ENCODE results near the gene RANBP17.
"Not testable (repeated sequence)": the region's sequence is repeated elsewhere in the genome, so short reads cannot be mapped to it uniquely, and the experiment has no call there.

The RANBP17 gene

DNA sequence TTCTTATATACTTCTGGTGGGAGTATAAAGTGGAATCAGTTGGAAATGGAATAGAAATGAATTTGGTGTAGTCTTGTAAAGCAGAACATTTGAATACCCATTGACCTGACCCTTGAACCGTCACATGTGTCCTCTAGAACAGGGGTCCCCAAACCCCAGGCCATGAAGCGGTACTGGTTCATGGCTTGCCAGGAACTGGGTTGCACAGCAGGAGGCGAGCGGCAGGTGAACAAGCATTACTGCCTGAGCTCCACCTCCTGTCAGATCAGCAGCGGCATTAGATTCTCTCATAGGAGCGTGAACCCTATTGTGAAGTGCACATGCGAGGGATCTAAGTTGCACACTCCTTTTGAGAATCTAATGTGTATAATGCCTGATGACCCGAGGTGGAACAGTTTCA is 80.0 kb downstream of the RANBP17 start:
- DNase-seq (ENCODE audit: low spot score): no peak

DNA sequence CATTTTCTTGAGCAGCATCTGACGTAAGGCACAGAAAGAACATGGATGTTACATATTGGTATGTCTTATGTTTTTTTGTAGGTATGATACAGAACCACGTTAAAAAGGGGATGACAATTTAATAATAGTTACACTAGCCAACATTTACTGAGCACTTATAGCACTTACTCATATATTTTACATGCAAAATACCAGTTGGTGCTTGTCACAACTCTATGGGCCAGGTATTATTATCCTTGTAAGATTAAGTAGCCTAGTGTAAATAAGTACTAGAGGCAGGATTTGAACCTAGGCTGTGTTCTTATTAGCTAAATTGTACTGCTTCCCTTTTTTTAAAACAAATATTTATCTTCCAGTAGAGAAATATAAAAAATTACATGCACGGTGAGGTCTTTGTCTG is 83.5 kb downstream of the RANBP17 start:
- DNase-seq (ENCODE audit: low spot score): no peak

DNA sequence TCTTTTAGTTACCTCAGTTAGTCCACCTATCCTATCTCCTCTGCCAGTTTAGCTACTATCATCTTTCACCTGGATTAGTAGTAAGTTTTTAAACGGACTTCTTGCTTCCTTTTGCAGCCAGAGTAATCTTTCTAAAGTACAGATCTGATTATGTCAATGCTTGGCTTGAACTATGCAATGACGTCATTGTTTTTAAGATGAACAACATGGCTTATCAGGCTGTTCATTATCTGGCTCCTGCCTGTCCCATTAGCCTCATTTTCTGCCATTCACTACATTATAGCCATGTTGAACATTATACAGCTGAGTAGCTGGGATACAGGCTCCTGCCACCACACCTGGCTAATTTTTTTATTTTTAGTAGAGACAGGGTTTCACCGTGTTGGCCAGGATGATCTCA is 98.7 kb downstream of the RANBP17 start:
- no peak for DNase-seq (ENCODE audit: low spot score)

DNA sequence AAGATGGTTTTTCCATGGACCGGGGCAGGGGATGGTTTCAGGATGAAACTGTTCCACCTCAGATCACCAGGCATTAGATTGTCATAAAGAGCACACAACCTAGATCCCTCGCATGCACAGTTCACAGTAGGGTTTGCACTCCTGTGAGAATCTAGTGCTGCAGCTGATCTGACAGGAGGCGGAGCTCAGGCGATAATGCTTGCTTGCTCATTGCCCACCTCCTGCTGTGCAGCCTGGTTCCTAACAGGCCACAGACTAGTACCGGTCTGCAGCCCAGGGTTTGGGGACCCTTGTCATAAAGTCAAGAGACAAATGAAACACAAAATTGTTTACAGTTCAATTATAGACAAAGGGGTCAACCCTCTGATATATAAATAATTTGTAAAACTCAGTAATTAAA is 101.7 kb downstream of the RANBP17 start:
- no peak for DNase-seq (ENCODE audit: low spot score)

DNA sequence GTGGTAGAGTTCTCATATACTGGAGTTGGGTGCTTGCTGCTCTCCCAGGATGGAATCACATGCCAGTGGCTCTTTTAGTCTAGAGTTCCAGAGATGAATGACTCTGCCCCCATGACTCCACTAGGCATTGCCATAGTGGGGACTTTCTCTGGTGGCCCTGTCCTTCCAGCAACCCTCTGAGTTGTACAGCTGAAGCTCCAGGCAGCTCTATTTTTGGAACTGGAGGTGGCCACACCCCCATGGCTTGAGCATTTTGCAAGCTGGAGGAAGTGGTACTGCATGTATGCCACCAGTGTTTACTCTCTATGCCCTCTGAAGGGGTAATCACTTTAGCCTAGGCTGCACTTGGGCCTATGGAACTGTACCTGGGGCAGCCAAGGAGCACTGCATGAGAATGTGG is 112.6 kb downstream of the RANBP17 start:
- DNase-seq (ENCODE audit: low spot score): no peak

DNA sequence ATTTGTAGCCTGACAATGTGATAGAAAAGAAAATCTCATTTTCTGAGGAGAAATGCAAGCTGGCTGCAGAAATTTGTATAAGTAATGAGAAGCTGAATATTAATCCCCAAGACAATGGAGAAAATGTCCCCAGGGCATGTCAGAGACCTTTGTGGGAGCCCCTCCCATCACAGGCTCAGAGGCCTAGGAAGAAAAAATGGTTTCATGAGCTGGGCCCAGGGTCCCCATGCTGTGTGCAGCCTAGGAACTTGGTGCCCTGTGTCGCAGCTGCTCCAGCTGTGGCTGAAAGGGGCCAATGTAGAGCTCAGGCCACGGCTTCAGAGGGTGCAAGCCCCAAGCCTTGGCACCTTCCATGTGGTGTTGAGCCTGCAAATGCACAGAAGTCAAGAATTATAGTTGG is 118.4 kb downstream of the RANBP17 start:
- DNase-seq (ENCODE audit: low spot score): not testable (repeated sequence)

DNA sequence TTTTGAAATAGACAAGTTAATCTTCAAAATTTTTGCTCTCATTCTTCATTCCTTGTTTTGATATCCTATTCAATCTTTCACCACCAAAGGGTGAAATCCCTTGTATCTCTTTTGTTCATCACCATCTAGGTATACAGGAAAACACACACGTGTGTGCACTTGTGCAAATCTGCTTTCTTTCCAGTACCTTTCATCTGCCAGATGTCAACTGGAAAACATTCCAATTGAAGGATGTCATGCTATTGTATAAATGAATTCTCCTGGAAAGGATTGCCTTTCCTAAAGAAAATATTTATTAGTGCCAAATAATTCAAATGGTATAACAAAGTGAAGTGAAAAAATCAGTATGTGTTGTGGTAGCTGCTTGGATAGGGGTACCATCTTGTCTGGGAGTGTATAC is 123.7 kb downstream of the RANBP17 start:
- DNase-seq (ENCODE audit: low spot score): no peak

DNA sequence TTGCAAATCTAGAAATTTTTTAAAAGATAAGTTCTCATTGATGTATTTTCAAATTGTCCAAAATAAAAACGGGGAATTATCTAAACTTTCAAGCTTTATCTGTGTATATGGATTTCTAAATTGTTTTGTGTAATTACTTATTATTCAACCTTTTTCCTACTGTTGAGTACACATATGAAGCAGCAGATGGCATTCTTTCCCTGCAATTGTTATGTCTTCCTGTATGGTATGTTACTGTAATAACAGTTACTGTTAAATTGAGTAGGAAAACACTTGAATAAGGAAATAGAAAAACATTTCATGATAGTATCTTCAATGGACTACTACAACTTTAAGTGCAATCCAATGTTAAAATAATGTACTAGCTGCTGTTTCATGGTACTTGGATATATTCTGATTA is 124.8 kb downstream of the RANBP17 start:
- DNase-seq (ENCODE audit: low spot score): no peak

DNA sequence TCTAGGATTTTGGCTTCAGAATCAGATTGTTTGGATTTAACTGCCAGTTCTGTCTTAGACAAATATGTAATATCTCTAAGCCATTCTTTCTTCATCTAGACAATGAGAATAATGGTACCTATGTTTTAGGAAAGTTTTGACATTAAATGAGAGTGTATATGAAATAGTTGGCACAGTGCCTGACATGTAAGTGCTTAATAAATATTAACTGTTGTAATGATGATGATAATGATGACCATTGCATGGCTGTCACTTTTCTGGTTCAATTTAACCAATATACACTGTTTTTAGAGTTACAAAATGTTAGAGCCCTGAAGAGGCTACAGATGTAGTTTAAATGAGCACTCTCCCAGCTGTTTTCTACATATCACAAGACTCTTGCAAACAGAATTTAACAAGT is 131.7 kb downstream of the RANBP17 start:
- DNase-seq (ENCODE audit: low spot score): no peak

DNA sequence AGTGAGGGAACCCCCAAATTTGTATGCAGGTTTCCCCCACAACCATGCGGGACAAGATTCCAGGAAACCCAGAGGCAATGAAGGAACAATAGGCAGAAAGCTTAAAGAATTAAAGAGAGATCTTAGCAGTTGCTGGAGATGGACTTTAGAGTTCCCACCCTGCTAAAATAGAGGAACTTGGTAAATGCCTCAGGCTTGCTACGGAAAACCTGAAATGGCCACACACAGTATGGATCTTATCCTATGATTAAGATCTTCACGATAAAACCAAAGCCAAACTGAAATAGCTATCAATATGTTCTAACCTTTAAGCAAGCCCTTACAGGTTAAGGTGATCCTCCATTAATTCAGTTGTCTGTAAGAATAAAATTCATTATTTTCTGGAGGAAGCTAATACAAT is 148.3 kb downstream of the RANBP17 start:
- no peak for DNase-seq (ENCODE audit: low spot score)

DNA sequence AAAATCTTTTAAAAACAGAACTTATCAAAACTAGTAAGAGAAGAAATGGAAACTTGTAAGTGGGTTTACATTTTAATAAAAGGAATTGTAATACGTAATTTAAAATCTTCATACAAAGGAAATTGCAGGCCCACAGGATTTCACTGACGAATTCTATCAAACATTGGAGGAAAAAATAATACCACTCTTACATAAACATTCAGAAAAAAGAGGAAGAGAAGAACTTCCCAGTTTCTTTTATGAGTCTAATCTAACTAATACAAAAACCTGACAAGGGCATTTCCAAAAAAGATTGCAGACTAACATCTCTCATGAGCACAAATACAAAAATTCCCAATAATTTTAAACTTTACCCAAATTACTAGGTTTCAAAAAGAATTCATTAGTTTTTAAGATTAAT is 149.0 kb downstream of the RANBP17 start:
- no peak for DNase-seq (ENCODE audit: low spot score)

DNA sequence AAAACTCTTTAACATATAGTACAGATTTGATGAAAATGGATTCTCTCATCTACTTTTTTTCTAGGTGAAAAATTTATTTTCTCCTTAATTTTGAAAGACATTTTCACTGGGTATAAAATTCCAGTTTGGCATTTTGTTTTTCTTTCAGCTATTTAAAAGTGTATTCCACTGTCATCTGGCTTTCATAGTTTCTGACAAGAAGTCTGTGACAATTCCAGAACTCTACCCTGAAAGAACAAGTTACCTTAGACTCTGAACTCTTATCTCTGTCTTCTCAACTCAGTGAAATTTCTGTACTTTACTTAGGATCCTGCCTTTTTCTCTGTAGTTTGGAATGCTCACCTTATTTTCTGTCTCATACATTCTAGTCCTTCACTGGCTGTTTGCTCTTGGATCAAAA is 161.7 kb downstream of the RANBP17 start:
- no peak for DNase-seq (ENCODE audit: low spot score)

DNA sequence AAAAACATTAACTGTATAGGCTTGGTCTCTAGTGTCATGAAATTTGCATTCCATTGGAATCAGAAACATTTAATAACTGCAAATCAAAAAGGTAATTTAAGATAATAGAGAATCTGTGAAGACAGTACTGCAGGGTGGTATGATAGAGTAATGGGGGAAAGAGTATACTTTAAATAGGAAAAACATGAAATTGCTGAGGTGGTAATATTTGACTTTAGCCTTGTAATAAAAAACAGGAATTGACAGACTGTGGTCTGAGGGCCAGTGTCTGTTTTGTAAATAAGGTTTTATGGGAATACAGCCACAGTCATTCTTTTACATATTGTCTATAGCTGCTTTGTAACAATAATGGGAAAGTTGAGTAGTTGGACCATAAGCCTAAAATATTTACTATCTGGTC is 162.3 kb downstream of the RANBP17 start:
- no peak for DNase-seq (ENCODE audit: low spot score)

DNA sequence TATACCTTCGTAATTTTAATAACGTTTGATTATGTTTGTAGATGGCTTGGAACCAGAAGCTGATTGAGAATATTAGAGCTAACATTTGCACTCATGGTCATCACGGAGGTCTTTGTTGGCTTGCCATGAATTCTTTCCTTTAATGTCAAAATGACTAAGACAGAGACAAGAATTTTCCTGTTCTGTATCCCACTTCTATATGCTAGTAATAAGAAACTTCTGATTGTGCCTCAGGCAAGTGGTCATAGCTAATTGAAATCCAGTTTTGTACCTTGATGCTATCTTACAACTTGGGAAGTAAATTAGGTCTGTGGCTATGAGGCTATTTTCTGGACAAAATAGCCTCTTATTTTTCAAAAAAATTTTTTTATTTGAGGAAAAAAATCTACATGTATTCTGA is 167.6 kb downstream of the RANBP17 start:
- DNase-seq (ENCODE audit: low spot score): no peak

DNA sequence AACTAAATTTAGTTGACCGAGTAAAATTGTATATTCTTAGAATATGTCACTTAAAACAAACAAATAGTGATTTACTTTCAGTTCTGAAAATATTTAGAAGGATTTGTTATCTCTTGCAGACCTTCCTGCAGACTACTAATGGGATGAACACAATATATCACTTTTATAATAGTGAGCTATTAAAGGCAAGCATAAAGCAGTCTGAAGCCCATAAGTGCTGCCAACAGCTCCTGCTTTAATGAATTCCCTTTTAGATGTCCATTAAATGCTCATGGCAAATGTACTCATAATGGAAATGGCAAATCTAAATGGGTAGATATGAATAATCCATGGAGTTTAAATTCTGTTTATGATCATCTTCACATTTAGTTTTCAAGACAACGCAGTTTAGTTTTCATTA is 170.2 kb downstream of the RANBP17 start:
- no peak for DNase-seq (ENCODE audit: low spot score)

DNA sequence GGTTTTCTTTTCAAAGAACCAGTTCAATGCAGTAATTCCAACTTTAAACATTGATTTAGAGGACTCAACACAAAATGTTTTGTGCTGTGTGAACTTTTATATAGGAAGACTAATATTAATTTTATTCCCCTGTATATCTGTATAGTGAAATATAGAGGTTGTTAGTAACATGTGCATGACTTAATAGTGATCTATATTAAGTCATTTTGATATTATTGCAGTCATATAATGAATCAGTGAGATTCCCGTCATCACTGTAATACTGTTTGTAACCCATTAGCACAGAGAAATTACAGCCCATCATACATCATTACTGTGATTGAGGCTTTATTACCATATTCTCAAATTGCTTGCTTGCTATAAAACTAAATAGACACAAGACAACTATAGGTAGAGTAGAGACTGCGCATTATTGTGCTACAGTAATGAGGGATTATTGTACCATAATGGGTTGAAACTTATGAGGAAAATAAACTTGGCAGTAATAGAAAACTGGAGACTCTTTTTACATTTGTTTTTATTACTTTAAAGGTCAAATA is 170.7 kb downstream of the RANBP17 start:
- DNase-seq (ENCODE audit: low spot score): no peak

DNA sequence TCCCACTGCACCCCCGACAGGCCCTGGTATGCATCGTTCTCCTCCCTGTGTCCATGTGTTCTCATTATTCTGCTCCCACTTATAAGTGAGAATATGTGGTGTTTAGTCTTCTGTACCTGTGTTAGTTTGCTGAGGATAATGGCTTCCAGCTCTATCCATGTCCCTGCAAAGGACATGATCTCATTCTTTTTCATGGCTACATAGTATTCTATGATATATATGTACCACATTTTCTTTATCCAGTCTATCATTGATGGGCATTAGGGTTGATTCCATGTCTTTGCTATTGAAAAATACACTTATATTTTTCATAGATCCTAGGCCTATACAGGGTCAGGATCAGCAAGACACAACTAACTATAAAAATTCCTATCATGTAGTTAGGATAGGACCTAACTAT is 180.1 kb downstream of the RANBP17 start:
- DNase-seq (ENCODE audit: low spot score): not testable (repeated sequence)

DNA sequence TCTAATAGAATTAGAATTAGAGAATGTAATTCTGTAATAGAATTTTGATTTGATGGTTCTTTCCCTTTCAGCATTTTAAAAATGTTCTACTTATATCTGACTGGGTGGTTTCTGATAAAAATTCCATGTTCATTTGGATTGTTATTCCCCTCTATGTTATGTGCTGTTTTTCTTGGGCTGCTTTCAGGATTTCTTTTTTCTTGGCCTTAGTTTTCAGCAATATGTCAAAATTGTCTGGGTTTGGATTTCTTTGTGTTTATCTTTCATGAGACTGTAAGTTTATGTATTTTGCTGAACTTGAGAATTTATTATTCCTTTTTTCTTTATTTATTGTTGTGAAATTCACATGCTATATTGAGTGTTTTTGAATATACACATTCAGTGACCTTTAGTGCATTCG is 189.1 kb downstream of the RANBP17 start:
- DNase-seq (ENCODE audit: low spot score): no peak

DNA sequence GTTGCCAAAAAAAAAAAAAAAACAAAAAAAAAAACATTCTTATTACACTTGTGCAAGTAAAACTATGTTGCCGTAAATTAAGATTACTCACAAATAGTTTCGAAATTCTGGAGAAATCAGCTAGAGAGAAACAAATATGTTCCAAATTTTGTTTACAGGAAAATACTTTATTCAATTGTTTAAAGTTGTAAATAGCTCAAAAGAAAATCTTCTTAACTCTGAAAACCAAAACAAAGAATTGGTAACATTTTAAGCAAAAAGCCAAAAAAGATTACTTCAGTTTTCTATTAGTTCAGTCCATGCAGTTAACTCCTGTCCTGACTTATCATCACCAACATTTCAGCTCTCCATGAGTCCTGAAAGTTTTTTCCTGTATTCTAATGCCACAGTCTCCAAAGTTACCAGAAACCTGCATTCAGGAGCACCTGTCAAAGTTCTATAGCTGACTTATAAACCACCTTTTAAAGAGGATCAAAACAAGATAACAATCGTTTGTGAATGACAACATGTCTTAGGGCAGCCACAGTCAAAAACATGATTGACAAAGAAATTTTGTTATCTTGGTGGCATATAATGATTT is 194.1 kb downstream of the RANBP17 start:
- DNase-seq (ENCODE audit: low spot score): no peak

DNA sequence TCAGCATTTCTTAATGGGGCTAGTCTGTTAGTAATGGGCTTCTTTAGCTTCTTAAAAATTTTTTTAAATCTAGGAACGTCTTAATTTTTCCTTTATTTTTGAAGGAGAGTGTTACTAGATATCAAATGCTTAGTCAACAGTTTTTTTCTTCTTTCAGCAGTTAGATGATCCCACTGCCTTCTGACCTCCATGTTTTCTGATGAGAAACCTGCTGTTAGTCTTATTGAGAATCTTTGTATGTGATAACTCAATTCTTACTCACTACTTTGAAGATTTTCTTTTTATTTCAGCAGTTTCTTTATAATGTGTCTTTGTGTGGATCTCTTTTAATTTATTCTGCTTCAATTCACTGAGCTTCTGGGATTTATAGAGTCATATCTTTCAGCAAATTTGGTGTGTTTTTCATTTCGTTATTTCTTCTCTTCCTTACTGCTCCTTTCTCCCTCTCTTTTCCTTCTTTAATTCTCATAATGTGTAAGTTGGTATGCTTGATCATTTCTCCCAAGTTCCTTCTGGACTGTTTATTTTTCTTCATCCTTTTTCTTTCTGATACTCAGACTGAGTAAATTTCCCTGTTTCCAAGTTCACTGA is 205.8 kb downstream of the RANBP17 start:
- DNase-seq (ENCODE audit: low spot score): no peak

DNA sequence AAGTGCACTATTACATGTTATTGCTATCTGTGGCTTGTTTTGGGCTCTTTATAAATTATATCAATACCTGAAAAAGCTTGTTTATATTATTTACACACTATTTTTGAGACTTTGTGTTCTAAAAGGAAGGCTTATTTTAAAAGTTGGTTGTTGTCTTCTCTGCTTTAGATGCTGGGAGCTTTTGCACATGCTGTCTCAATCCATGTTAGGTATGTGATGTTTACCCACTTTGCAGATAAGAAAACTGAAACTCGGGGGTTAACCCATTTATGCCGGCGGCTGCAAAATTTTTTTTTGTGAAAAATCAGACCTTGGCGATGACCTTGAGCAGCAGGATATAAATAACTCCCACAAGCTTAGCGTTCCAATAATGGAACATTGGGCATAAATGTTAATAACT is 212.9 kb downstream of the RANBP17 start:
- no peak for DNase-seq (ENCODE audit: low spot score)

DNA sequence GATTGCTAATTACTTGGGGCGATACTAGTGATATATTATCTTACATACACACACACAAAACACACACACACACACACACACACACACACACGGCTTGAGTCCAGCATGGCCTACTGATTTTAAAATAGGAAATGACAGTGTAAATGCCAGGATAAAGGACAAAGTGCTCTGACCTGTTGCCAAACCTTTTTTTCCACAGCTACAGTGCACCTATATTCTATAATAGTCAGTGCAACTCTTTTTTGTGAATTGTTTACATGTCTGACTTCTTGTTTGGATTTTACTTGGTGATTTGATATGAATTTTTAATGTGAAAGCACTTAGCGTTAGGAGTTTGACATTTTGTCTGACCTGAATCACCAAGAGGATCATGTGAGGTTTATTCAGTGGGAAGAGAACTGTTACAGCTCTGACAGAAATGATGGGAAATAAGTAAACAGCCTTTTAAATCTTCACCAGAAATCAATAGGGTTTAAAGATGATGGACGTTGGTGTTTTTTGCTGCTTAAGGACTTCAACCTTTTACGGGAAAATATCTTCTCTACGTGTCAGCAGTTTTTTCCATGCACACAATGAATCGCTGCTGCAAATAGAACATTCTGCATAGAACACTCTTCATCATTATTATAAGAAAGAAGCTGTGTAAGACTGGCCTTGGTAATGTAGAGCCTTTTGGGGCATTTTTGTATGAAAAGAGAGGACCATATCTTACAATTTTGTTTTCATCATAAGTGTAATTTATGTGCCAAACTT is 218.5 kb downstream of the RANBP17 start:
- no peak for DNase-seq (ENCODE audit: low spot score)

DNA sequence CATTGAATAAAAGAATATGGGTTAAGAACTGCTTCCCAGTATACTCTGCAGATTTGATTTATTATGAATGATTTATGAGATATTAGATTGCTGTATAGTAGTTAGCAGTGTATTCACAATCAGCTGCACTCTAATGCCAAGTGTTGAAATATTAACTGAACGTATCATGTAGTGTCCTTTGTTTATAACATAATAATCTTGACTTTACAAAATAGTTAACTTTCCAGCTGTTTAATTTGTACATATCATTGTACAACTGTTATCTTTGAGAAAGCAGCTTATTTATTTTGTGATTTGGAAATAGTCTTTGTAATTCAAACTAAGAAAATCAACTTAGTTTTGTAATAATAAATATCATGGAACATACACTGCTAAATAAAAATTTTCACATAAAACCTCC is 219.5 kb downstream of the RANBP17 start:
- DNase-seq (ENCODE audit: low spot score): no peak

DNA sequence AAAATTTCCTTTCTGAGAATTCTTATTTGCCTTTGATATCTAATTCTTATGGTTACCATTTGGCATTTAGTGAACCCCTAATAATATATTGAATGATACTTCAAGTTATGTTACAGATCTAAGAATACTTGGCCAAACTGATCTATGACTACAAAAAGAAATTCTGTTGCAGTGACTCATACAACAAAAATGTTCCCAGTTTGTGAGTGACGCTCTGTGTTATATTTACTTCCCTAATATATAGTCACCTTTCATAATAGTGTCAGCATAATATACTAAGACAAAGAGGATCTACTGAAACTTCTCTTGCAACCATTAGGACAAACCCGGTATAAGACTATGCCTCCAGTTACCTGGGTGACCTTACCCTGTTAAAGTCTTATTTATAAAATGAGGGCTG is 230.4 kb downstream of the RANBP17 start:
- no peak for DNase-seq (ENCODE audit: low spot score)
